Thyroid gland (tissue), 4 donors: ENCODE data around the gene NR1I2. TPM values are rescaled to one million over a fixed set of nuclear protein-coding genes. Genes with fewer than 3 reads are reported as not detected.

ENCODE experiments used
- DNase-seq, 2 donors: peaks; one replicate each; pipeline ENCODE4 v3.0.0-alpha.2; 2019
- H3K27ac ChIP-seq, 3 donors: fragments of 200-600 bp; sonication (generic); 1 replicate in 2 of 3; 2 replicates in 1 of 3; pipeline ENCODE4 v1.5.1; 2016 to 2019; ENCODE audit warnings: mild to moderate bottlenecking in 1 of 3, moderate library complexity in 1 of 3
- H3K27me3 ChIP-seq: fragments of 200-600 bp; sonication (generic); one replicate; pipeline ENCODE4 v1.5.1; 2019
- H3K36me3 ChIP-seq, 2 donors: fragments of 200-600 bp; sonication (generic); one replicate each; pipeline ENCODE4 v1.5.1; 2016 to 2019
- H3K4me1 ChIP-seq, 2 donors: fragments of 200-600 bp; sonication (generic); one replicate each; pipeline ENCODE4 v1.5.1; 2017 to 2019
- H3K4me3 ChIP-seq, 3 donors: fragments of 200-600 bp; sonication (generic); replicated peaks in 1 of 3; 1 replicate in 2 of 3; 2 replicates in 1 of 3; pipeline ENCODE4 v1.5.1; 2016; ENCODE audit warnings: mild to moderate bottlenecking in 1 of 3
- H3K9me3 ChIP-seq: fragments of 200-600 bp; sonication (generic); one replicate; pipeline ENCODE4 v1.5.1; 2017
- POLR2A ChIP-seq, 2 donors: fragments of 450-650 bp; IDR thresholded peaks; one replicate each; pipeline ENCODE4 v1.6.1; 2017; ENCODE audit warnings: antibody characterized with exemption in 2 of 2, mild to moderate bottlenecking in 2 of 2, moderate library complexity in 1 of 2
- whole genome bisulfite sequencing, 2 donors: methylation state at CpG; one replicate each; pipeline ENCODE4 v1.1.5; 2017; 5-methylcytosine and 5-hydroxymethylcytosine counted together
- intact Hi-C: fragments of 100-400 bp; cut with DNase I; formaldehyde crosslinking; loops from one replicate; pipeline ENCODE4 v1.15.1; 2023
- total RNA-seq, 4 donors: library from RNA; depleted of rRNA; stranded (reverse); fragments of >200 nt; gene quantifications; one replicate each; pipeline ENCODE4 v1.2.3, GENCODE V29; 2016
- TF ChIP-seq, protein P1 (sequence below), 6 experiments: fragments of 200-600 bp in 3 of 6; fragments of 450-650 bp in 3 of 6; sonication (generic) in 3 of 6; IDR thresholded peaks; one replicate each; pipeline ENCODE4 v1.5.1; 2016 to 2019; ENCODE audit warnings: antibody characterized with exemption in 6 of 6, mild to moderate bottlenecking in 2 of 6, inconsistent platforms in 1 of 6, moderate library complexity in 1 of 6

Gene NR1I2
- total RNA-seq, 4 donors from 2014 or later = 0.54 to 0.67 TPM; not detected in 2

DNA sequence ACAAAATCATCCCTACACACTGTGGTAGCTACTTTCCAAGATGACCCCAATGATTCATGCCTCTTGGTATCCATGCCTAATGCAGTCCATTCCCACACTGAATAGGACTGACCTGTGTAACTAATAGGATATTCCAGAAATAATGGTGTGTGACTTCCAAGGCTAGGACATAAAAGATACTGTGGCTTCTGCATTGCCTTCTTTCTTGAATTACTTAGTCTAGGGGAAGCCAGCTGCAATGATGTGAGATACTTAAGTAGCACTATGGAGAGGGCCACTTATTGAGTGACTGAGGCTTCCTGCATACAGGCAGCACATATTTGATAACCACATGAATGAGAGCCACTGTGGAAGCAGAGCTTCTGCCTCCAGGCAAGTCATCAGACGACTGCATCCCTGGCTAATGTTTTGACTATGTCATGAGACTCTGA is 50.1 kb downstream of the NR1I2 start:
- Histone ChIP-seq H3K4me1 (no peaks in the 10 kb centered on the region), H3K27ac (no peak overlapping the region)

DNA sequence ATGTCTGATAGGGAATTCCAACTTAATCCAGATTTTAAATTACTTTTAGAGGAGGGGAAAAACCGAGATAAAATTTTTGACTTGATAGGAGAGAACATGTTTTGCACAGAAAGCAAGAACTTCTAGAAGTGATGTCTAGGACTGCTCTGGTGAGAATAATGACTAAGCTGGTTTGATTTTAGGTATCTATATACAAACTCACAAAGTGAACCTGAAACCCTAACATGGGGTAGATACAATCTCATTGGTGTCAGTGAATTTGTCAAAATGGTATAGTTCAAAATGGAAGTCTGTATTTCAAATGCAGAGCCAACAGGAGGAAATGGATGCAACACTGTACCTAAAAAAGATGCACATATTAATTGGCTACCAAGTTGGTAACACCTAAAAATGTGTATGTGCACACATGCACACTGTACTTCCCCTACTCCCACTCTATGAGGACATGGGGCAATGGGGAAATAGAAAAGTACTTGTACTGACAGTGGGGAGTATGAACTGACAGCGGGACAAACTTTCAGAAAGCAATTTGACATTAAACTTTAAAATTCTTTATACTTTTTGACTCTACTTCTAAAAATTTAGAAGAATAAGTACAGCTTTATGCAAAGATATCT is 53.0 kb downstream of the NR1I2 start:
- TF ChIP-seq, protein P1, sequence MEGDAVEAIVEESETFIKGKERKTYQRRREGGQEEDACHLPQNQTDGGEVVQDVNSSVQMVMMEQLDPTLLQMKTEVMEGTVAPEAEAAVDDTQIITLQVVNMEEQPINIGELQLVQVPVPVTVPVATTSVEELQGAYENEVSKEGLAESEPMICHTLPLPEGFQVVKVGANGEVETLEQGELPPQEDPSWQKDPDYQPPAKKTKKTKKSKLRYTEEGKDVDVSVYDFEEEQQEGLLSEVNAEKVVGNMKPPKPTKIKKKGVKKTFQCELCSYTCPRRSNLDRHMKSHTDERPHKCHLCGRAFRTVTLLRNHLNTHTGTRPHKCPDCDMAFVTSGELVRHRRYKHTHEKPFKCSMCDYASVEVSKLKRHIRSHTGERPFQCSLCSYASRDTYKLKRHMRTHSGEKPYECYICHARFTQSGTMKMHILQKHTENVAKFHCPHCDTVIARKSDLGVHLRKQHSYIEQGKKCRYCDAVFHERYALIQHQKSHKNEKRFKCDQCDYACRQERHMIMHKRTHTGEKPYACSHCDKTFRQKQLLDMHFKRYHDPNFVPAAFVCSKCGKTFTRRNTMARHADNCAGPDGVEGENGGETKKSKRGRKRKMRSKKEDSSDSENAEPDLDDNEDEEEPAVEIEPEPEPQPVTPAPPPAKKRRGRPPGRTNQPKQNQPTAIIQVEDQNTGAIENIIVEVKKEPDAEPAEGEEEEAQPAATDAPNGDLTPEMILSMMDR (IDR thresholded peaks at IDR 0.05) = no peak
- no peak for TF ChIP-seq POLR2A (IDR thresholded peaks at IDR 0.05)
- 93% methylated on average over 2 of the region's 2 CpGs for WGBS, 2 donors
- Histone ChIP-seq H3K4me3 (no peak overlapping the region), H3K4me1 (no peaks in the 10 kb centered on the region), H3K36me3 (peaks cover 0 to 3% of the 10 kb centered on the region in 2 donors), H3K27me3 (no peaks in the 10 kb centered on the region), H3K9me3 (no peaks in the 10 kb centered on the region), H3K27ac (no peak overlapping the region)
- intact Hi-C loops = no loop called here
- no peak for DNase-seq

More for the DNA sequence above, 50.1 kb downstream of the NR1I2 start:
- WGBS, 2 donors = 84 to 92% methylated on average over 1 of the region's 1 CpG
- no peaks in the 10 kb centered on the region for H3K36me3 ChIP-seq
- TF ChIP-seq, protein P1 (IDR thresholded peaks at IDR 0.05) = no peak
- no peak for TF ChIP-seq POLR2A (IDR thresholded peaks at IDR 0.05)
- intact Hi-C loops = no loop called here
- H3K9me3 ChIP-seq = no peaks in the 10 kb centered on the region
- DNase-seq = no peak
- no peak overlapping the region for H3K4me3 ChIP-seq
- no peaks in the 10 kb centered on the region for H3K27me3 ChIP-seq

DNA sequence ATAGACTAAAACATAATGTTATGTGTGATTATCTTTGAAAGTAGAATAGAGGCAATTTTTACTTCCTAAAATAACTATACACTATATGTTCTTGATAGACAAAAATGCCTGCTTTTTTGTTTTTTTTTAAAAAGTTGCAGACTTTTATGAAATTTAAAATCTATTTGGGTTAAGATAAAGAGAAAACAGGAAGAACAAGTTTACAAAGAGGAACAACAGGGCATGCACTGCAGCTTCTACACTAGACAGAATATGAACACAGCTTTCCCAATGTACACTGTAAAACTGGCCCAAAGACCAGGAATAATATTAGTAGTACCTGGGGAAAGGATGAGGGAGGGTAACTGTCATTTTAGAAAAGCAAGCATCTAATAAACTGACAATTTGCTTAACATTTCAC is 53.7 kb downstream of the NR1I2 start:
- Histone ChIP-seq H3K27ac (no peak overlapping the region), H3K9me3 (no peaks in the 10 kb centered on the region), H3K36me3 (peaks cover 0 to 3% of the 10 kb centered on the region in 2 donors), H3K27me3 (no peaks in the 10 kb centered on the region), H3K4me1 (no peaks in the 10 kb centered on the region), H3K4me3 (no peak overlapping the region)
- no peak for DNase-seq
- intact Hi-C loops = no loop called here
- TF ChIP-seq POLR2A (IDR thresholded peaks at IDR 0.05) = no peak
- TF ChIP-seq, protein P1 (IDR thresholded peaks at IDR 0.05) = no peak

DNA sequence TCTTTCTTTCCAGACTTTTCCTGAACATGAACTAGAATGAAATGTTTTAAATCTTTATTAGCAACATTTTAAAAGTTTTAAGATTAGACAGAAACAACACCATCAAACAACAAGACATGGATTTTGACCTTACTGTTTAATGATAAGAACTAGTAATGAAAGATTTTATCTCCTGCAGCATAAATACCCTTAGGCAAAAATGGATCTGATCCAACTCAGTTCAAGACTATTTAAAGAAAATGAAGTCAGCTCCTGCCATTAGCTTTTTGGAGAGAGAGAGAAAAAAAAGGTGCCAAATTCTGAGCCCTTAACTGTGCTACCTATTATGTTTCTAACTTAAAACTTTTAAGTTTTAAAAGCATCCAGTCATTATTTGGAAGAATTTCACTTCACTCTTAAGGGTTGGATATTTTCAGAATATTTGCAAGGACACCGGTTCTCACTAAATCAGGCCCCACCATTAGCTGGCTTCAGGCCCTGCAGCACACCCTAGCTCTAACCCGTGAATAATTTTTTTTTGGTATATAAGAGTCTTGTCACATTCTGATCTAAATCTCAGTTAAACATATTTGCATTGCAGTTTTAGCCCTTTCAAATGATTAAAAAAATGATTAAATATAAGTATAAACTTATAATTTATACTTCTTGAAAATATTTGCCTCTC is 60.0 kb downstream of the NR1I2 start:
- Histone ChIP-seq H3K27ac (no peak overlapping the region), H3K4me3 (no peak overlapping the region), H3K9me3 (no peaks in the 10 kb centered on the region), H3K36me3 (peaks cover 0 to 3% of the 10 kb centered on the region in 2 donors), H3K4me1 (no peaks in the 10 kb centered on the region), H3K27me3 (no peaks in the 10 kb centered on the region)
- TF ChIP-seq, protein P1 (IDR thresholded peaks at IDR 0.05) = no peak
- TF ChIP-seq POLR2A (IDR thresholded peaks at IDR 0.05) = no peak
- DNase-seq = no peak
- intact Hi-C loops = no loop called here
- 78 to 79% methylated on average over 2 of the region's 2 CpGs for WGBS, 2 donors

DNA sequence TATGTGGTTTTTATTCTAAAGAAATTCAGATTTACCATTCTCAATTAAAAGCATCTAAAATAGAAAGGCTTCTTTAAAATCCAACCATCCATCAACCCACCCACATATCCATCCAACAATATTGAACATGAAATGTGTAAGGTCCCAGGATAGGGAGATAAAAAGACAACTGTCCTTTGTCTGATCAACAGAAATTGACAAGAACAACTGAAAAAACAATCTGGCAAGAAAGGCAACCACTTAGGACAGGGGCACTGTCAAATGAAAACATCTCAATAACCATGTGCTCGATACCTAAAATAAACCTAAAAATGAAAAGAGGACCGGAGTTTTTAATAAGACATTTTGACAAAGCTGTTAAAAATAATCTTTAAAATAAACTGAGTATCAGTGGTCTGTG is 67.2 kb downstream of the NR1I2 start:
- Histone ChIP-seq H3K27me3 (no peaks in the 10 kb centered on the region), H3K4me1 (no peaks in the 10 kb centered on the region), H3K27ac (no peak overlapping the region), H3K4me3 (no peak overlapping the region), H3K9me3 (no peaks in the 10 kb centered on the region), H3K36me3 (no peaks in the 10 kb centered on the region)
- intact Hi-C loops = no loop called here
- 66 to 70% methylated on average over 2 of the region's 2 CpGs for WGBS, 2 donors
- TF ChIP-seq, protein P1 (IDR thresholded peaks at IDR 0.05) = no peak
- TF ChIP-seq POLR2A (IDR thresholded peaks at IDR 0.05) = no peak
- no peak for DNase-seq
